T1000 (cell line): Measurements from ENCODE around the gene CASKIN2.

Experiments
- DNase-seq: peaks from one replicate; lab custom pipeline; 2025; ENCODE audit warnings: mixed read lengths; lab: John Stamatoyannopoulos, UW

CASKIN2 gene

GRCh38 chr17:75518983-75519537, 3.7 kb upstream of the CASKIN2 start:
- no peak for DNase-seq

DNA sequence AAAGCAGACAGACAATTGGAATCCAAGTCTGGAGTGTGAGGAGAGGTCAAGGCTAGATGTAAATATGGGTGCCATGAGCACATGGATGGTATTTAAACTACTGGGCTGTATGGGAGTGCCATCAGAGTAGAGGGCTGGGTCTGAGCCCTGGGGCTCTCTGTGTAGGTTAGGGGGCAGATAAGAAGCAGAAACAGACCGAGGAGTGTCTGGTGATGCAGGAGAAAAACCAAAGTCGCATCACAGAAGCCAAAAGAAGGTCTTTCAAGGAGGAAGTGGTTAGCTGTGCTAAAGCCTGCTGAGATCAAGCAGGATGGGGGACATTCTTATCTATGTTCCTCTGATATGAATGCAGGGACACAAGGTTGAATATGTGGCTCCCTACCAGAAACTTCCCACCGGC, 2.9 kb upstream of the CASKIN2 start:
- no peak for DNase-seq

DNA sequence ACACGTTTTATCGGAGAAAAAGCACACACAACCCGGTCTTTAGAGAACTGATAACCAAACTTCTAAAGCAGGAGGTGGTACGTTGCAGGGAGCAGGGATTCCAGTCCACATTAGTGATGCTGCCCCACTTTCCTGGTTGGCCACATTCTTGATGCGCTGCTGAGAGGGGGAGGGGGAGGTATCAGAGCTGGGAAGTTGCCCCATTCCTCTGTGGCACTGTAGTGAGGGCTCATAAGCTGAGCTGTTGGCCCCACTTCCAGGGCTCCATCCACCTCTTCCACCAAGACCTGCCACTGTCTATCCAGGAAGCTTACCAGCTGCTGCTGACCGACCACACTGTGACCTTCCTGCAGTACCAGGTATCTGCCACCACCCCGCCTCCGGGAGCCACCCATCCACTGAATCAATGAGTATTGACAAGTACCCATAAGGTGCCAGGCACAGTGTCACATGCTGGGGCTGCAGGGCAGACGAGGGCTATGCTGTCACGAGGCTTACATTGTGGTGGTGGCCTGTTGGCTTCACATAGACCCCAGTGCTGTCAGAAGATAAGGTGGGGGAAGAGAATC, 2.0 kb upstream of the CASKIN2 start:
- DNase-seq, result no peak

DNA sequence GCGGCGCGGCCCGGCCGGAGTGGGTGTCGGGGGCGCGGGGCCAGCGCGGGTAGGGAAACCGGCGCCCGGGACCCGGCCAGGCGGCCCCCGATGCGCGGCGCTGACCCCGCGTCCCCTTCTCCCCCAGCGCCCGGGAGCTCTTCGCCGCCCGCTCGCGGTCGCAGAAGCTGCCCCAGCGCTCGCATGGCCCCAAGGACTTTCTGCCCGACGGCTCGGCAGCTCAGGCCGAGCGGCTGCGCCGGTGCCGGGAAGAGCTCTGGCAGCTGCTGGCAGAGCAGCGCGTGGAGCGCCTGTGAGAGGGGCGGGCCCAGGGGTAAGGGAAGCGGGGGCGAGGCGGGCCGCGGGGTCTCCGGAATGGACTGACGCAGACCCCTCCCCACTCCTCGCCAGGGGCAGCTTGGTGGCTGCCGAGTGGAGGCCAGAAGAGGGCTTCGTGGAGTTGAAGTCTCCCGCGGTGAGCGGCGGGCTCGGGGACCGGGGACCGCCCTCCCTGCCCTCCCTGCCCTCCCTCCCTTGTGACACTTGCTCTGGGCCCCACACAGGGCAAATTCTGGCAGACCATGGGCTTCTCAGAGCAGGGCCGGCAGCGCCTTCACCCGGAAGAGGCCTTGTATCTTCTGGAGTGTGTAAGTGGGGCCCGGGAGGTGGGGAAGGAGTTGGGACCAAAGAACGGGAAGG, 1.4 kb upstream of the CASKIN2 start:
- DNase-seq, result no peak

GRCh38 chr17:75516255-75516618, 900 bp upstream of the CASKIN2 start, which contains the start of gene TSEN54:
Gene TSEN54, plus strand, starts transcription at chr17:75516528. Its CDS starts 33 bp downstream, at chr17:75516561.
- DNase-seq, result peak; percentile 88

DNA sequence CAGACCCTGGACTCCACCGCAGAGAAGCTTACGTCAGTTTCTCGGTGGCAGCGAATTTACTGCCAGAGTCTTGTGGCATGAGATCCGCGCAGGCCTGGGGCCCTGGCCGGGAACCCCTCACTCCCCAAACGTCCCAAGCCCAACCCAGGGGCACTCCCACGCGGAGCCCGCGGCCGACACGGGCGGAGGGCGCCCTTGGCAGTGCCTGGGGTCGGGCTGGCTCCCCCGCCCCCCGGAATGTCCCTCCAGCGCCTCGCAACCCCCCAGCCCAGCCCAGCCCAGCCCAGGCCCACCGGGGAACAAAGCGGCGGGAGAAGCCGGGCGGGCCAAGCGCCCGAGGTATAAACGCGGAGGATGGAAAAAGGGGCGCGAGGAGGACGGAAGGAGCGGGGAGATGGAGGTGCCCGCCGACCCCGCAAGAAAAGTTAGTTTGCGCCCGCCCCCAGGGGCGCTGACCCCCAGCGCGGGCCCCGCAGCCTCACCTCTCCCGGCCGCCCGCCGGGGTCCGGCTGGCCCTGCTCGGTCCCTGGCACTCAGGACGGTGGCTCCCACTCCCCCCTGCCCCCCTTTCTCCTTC, 330 bp downstream of the CASKIN2 start:
- DNase-seq, result no peak

GRCh38 chr17:75514299-75514918, 928 bp downstream of the CASKIN2 start:
- peak; percentile 66 for DNase-seq

DNA sequence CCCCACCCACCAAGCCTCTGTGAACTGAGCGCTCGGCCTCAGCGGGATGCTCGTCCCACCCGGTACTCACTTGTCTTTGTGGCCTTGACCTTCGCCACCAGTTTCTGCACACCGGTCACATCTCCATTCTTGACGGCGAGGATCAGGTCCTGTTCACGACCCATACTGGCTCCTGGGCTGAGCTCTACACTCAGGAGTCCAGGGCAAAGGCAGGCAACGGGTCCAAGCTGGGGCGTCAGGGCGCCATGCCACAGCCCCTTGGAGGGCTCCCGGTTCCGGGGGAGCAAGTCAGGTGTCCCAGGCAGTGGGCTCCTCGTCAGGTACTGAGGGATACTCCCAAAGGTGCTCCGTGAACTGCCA, 1.7 kb downstream of the CASKIN2 start:
- no peak for DNase-seq

DNA sequence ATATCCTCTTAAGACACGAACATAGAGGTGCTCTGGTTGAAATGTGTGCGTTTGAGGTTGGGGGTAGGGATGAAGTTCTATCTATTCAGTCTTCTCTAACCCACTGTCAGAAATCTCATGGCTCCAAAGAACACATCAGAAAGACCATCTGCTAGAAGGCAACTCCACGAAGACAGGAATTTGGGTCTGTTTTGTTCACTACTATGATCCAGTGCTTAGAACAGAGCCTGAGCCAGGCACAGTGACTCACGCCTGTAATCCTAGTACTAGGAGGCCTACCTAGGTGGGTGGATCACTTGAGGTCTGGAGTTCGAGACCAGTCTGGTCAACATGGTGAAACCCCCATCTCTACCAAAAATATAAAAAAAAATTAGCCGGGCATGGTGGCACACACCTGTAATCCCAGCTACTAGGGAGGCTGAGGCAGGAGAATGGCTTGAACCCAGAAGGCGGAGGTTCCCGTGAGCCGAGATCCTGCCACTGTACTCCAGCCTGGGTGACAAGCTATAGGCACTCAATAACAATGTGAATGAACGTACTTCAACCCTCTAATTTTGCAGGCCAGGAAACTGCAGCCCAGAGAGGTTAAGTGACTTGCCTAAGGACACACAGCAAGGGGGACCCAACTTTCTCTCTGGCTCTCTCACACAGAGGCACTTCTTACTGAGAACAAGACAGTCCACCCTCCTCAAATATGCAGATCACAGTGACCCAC, 2.3 kb downstream of the CASKIN2 start:
- no peak for DNase-seq

GRCh38 chr17:75511610-75512575, 3.4 kb downstream of the CASKIN2 start:
- DNase-seq, result no peak

DNA sequence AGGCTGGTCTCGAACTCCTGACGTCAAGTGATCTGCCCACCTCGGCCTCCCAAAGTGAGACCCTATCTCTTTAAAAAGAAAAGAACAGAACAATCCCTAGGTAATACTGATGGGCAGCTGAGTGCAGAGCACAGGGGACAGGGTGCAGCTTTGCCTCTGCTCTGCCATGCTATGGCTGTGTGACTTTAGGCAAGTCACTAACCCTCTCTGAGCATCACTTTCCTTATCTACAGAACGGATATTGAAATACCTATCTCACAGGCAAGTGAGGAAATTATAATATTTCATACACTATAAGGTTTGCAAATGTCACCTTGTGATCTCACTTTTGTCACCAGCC, 4.1 kb downstream of the CASKIN2 start:
- no peak for DNase-seq

DNA sequence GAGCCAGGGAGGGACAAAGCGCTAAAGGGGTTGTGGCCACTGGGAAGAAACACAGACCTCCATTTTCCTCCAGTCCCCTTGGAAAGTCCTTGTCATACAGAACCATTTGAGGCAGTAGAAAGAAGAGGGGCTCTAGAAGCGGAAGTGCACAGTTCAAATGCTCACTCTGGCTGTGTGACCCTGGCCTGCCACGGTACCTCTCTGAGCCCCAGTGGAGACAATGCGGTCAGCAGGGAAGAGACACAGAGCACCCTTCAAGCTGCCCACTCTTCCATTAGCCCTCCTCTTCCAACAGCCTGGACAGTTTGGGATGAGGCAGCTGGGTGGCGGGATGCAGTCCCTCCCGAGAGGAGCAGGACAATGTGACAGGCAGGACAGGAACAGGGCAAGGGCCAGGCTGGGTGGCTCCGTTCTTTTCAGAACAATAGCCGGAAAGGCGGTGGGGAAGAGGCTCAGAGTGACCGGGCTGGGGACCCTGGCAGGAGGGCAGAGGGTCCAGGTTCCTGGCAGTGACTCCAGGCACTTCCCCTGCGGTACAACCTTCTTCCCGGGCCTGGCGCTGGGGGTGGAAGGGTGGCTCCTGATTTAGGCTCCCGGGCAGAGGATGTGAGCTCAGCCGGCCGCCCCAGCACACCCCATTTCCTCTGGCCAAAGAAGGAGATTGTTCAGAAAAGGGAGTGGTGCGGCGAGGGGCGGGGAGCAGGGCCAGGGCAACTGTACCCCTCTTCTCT, 5.6 kb downstream of the CASKIN2 start:
- no peak for DNase-seq

- DNase-seq, result no peak
These were observed 6.4 kb downstream of the CASKIN2 start for GRCh38 chr17:75508931-75509361.

- no peak for DNase-seq
These were observed 7.3 kb downstream of the CASKIN2 start for GRCh38 chr17:75507733-75508719.

- DNase-seq, result no peak
These were observed 8.4 kb downstream of the CASKIN2 start for GRCh38 chr17:75506888-75507287.

- no peak for DNase-seq
These were observed 9.2 kb downstream of the CASKIN2 start for GRCh38 chr17:75506134-75506533.

DNA sequence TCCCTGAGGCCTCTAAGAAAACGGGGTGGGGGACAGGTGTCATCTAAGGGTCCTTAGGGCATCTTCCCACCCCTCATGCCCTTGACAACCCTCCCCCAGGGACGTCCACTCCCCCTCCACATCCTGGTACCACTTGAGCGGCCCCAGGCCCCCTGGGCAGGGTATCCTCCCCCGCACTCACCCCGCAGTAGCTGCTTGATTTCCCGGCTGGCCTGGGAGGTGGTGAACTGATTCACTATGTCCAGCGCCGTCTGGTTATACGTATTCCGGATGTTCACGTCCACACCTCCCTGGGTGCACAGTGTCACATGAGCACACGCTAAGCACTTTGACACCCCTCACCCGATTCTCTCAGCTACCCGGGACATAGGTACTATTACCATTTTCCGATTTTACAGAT, 9.7 kb downstream of the CASKIN2 start:
- DNase-seq, result no peak

DNA sequence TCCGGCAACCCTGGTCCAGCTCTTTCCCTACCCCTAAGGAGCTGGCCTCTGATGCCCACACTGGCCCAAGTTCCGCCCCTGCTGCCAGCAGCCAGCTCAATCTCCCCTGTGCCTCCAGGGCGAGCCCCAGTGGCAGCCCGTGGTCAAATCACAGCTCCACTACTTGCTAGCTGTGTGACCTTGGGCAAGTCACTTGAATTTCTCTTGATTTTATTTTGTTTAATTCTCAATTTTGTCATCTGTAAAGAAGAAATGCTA, 10.3 kb downstream of the CASKIN2 start:
- no peak for DNase-seq

DNA sequence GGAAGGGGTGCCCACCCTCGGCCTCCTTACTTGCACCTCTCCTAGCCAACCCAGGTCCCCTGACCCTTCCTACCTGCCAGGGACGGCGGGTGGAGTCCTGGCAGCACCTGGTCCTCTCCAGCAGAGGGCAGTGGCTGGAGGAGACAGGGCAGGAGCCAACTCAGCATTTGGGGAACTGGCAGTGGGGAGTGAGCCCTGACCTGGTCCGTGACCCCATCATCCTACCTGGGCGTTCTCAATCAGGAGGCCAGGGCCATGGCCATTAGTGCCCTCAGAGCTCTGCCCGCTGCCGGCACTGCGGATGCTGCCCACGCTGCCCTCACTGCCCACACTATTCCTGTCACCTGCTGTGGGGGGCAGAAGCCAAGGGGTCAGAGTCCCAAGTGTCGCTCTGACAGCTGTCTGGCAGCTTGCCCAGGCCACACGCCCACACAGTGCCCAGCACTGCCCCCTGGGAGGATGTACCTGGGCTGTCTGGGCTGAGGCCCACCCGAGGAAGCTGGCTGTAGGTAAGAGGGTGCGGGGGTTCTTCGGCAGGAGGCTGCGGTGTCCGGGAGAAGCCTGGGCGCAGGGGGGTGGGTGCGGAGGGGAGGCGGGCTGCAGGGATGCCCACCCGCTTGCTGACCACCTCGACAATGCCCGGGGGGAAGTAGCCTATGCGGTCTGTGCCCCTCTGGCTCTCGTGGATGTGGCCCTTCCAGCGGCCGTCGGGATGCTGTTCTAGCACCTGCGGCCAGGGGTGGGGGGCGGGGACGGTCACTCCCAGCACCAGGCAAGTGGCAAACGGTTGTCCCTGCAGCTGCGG, 10.8 kb downstream of the CASKIN2 start:
- no peak for DNase-seq
